ENCODE data around the gene CFAP141. TPM values are rescaled to one million over a fixed set of nuclear protein-coding genes. Genes with fewer than 3 reads are reported as not detected.
A peak's percentile ranks its signal among the peaks of the same experiment; 100 is the strongest.
"Not testable (repeated sequence)": the region's sequence is repeated elsewhere in the genome, so short reads cannot be mapped to it uniquely, and the experiment has no call there.

Gene CFAP141
- total RNA-seq, 1 donor from 2014 or later = not detected

- Mint-ChIP-seq H3K27me3 (ENCODE audit: insufficient read depth, low read depth) (peaks cover 2% of the 10 kb centered on the region), H3K4me3 (no peak overlapping the region), H3K9me3 (no peaks in the 10 kb centered on the region), H3K4me1 (peaks cover 14% of the 10 kb centered on the region), H3K27ac (peak overlapping the region; percentile 85), H3K36me3 (peaks cover 21% of the 10 kb centered on the region)
- Histone ChIP-seq H2AFZ (replicated peaks) (no peak overlapping the region), H3K27me3 (no peaks in the 10 kb centered on the region), H3K36me3 (peaks cover 15% of the 10 kb centered on the region), H3K4me2 (no peak overlapping the region), H3K9me3 (ENCODE audit: low read depth) (no peaks in the 10 kb centered on the region), H3K4me3 (no peak overlapping the region), H3K27ac (no peak overlapping the region), H3F3A (ENCODE audit: low read depth) (peaks cover 33% of the 10 kb centered on the region), H3K4me1 (no peaks in the 10 kb centered on the region), H3K79me2 (ENCODE audit: low read depth) (no peaks in the 10 kb centered on the region), H3K9ac (no peak overlapping the region), H4K20me1 (ENCODE audit: low read depth) (peaks cover 3% of the 10 kb centered on the region)
- TF ChIP-seq EZH2phosphoT487 (IDR thresholded peaks at IDR 0.05) = no peak
- TF ChIP-seq EZH2 (IDR thresholded peaks at IDR 0.05) = no peak
- TF ChIP-seq CTCF (IDR thresholded peaks at IDR 0.05) = no peak
- DNase-seq (ENCODE audit: low spot score) = no peak
Observed at GRCh38 chr1:154207262-154207661, 1.1 kb upstream of the CFAP141 start.

GRCh38 chr1:154205778-154206177 is 355 bp downstream of the CFAP141 start:
- H3K27ac ChIP-seq; H3K27me3 Mint-ChIP-seq (ENCODE audit: insufficient read depth, low read depth); H3K9me3 Mint-ChIP-seq; H3K9ac ChIP-seq; H4K20me1 ChIP-seq (ENCODE audit: low read depth); H3K79me2 ChIP-seq (ENCODE audit: low read depth); H3K4me3 Mint-ChIP-seq; H3K4me1 ChIP-seq; H2AFZ ChIP-seq (replicated peaks); H3K36me3 ChIP-seq; H3K27me3 ChIP-seq; H3K9me3 ChIP-seq (ENCODE audit: low read depth); DNase-seq (ENCODE audit: low spot score); H3K4me3 ChIP-seq; H3K4me2 ChIP-seq: not testable (repeated sequence)
- Mint-ChIP-seq H3K27ac (peak overlapping the region; percentile 84), H3K4me1 (peaks cover 14% of the 10 kb centered on the region), H3K36me3 (peaks cover 18% of the 10 kb centered on the region)
- peaks cover 33% of the 10 kb centered on the region for H3F3A ChIP-seq (ENCODE audit: low read depth)

GRCh38 chr1:154199563-154199879 is 6.6 kb downstream of the CFAP141 start:
- no peak overlapping the region for H3K4me3 Mint-ChIP-seq
- Histone ChIP-seq H3K4me1 (peaks cover 5% of the 10 kb centered on the region), H4K20me1 (ENCODE audit: low read depth) (no peaks in the 10 kb centered on the region), H3K36me3 (no peaks in the 10 kb centered on the region), H2AFZ (replicated peaks) (peak overlapping the region; percentile 95), H3K27me3 (no peaks in the 10 kb centered on the region), H3K79me2 (ENCODE audit: low read depth) (no peaks in the 10 kb centered on the region), H3K4me2 (peak overlapping the region; percentile 54), H3K9me3 (ENCODE audit: low read depth) (no peaks in the 10 kb centered on the region), H3K27ac (no peak overlapping the region), H3K9ac (no peak overlapping the region), H3K4me3 (peak overlapping the region; percentile 20), H3F3A (ENCODE audit: low read depth) (peaks cover 5% of the 10 kb centered on the region)
- H3K36me3 Mint-ChIP-seq = no peaks in the 10 kb centered on the region
- peaks cover 7% of the 10 kb centered on the region for H3K4me1 Mint-ChIP-seq
- DNase-seq (ENCODE audit: low spot score) = no peak
- no peak overlapping the region for H3K27ac Mint-ChIP-seq
- TF ChIP-seq EZH2 (IDR thresholded peaks at IDR 0.05) (no peak), CTCF (IDR thresholded peaks at IDR 0.05) (no peak), EZH2phosphoT487 (IDR thresholded peaks at IDR 0.05) (no peak)
- no peaks in the 10 kb centered on the region for H3K9me3 Mint-ChIP-seq
- peaks cover 2% of the 10 kb centered on the region for H3K27me3 Mint-ChIP-seq (ENCODE audit: insufficient read depth, low read depth)

- Histone ChIP-seq H3K27me3 (no peaks in the 10 kb centered on the region), H3K27ac (no peak overlapping the region), H3K4me1 (peaks cover 5% of the 10 kb centered on the region), H2AFZ (replicated peaks) (peak overlapping the region; percentile 95), H3K36me3 (no peaks in the 10 kb centered on the region), H3K4me3 (peak overlapping the region; percentile 20), H3K4me2 (peak overlapping the region; percentile 54), H3K79me2 (ENCODE audit: low read depth) (no peaks in the 10 kb centered on the region), H3F3A (ENCODE audit: low read depth) (peaks cover 5% of the 10 kb centered on the region), H4K20me1 (ENCODE audit: low read depth) (no peaks in the 10 kb centered on the region), H3K9ac (no peak overlapping the region), H3K9me3 (ENCODE audit: low read depth) (no peaks in the 10 kb centered on the region)
- Mint-ChIP-seq H3K4me1 (peaks cover 7% of the 10 kb centered on the region), H3K36me3 (no peaks in the 10 kb centered on the region), H3K27me3 (ENCODE audit: insufficient read depth, low read depth) (peaks cover 2% of the 10 kb centered on the region), H3K4me3 (no peak overlapping the region), H3K9me3 (no peaks in the 10 kb centered on the region), H3K27ac (no peak overlapping the region)
- DNase-seq (ENCODE audit: low spot score) = peak; percentile 84
- TF ChIP-seq EZH2phosphoT487 (IDR thresholded peaks at IDR 0.05) = no peak
- TF ChIP-seq CTCF (IDR thresholded peaks at IDR 0.05) = peak; percentile 77
- no peak for TF ChIP-seq EZH2 (IDR thresholded peaks at IDR 0.05)
Observed at GRCh38 chr1:154198756-154199562, 7.2 kb downstream of the CFAP141 start.
